Neural cell (in vitro differentiated cells): Measurements from ENCODE around the gene COG7. TPM values are rescaled to one million over a fixed set of nuclear protein-coding genes. Genes with fewer than 3 reads are reported as not detected.

Experiments
- H2AFZ ChIP-seq: fragments of 200-600, 300-800 bp; sonication (generic), shearing (Covaris generic); 2 replicates; pipeline ENCODE4 v1.6.0; 2014; ENCODE audit warnings: low read depth, mild to moderate bottlenecking, antibody characterized with exemption, low read length, moderate library complexity
- H3F3A ChIP-seq: fragments of 200-600 bp; shearing (Covaris generic); 2 replicates; pipeline ENCODE4 v1.6.1; 2016; ENCODE audit warnings: mild to moderate bottlenecking, moderate library complexity, mixed read lengths, antibody characterized with exemption, low read length; ENCODE audit not compliant: insufficient read depth, poor library complexity, severe bottlenecking
- H3K27ac ChIP-seq: fragments of 200-600, 300-800 bp; sonication (generic), shearing (Covaris generic); 2 replicates; pipeline ENCODE4 v1.5.1; 2014; ENCODE audit warnings: mild to moderate bottlenecking, low read length, moderate library complexity
- H3K27me3 ChIP-seq: fragments of 300-800, 200-600 bp; sonication (generic), shearing (Covaris generic); 2 replicates; pipeline ENCODE4 v1.6.0; 2014; ENCODE audit warnings: mild to moderate bottlenecking, low read depth, low read length, moderate library complexity; ENCODE audit not compliant: insufficient read depth
- H3K36me3 ChIP-seq: fragments of 300-800, 200-600 bp; sonication (generic), shearing (Covaris generic); 2 replicates; pipeline ENCODE4 v1.5.1; 2014; ENCODE audit warnings: mild to moderate bottlenecking, antibody characterized with exemption, low read length, moderate library complexity; ENCODE audit not compliant: insufficient read depth
- H3K4me2 ChIP-seq: fragments of 300-800, 200-600 bp; sonication (generic), shearing (Covaris generic); 2 replicates; pipeline ENCODE4 v1.6.0; 2014; ENCODE audit warnings: mild to moderate bottlenecking, low read length
- H3K4me3 ChIP-seq: fragments of 300-800, 200-600 bp; sonication (generic), shearing (Covaris generic); 2 replicates; pipeline ENCODE4 v1.5.1; 2014; ENCODE audit warnings: mild to moderate bottlenecking, low read length, moderate library complexity
- H3K79me2 ChIP-seq: fragments of 200-600 bp; shearing (Covaris generic); replicated peaks from 2 replicates; pipeline ENCODE4 v1.6.0; 2014; ENCODE audit warnings: mild to moderate bottlenecking, low read length, moderate library complexity; ENCODE audit not compliant: insufficient read depth
- H3K9ac ChIP-seq: fragments of 300-800, 200-600 bp; sonication (generic), shearing (Covaris generic); 2 replicates; pipeline ENCODE4 v1.6.1; 2016; ENCODE audit warnings: mild to moderate bottlenecking, low read length, mixed read lengths
- H3K9me2 ChIP-seq: fragments of 200-600 bp; shearing (Covaris generic); 2 replicates; pipeline ENCODE4 v1.6.1; 2016; ENCODE audit warnings: mild to moderate bottlenecking, low read length, mixed read lengths; ENCODE audit not compliant: insufficient read depth
- H3K9me3 ChIP-seq: fragments of 200-600, 300-800 bp; sonication (generic), shearing (Covaris generic); 2 replicates; pipeline ENCODE4 v1.6.1; 2016; ENCODE audit warnings: mild to moderate bottlenecking, mixed run types, low read length, moderate library complexity, mixed read lengths
- H4K20me1 ChIP-seq: fragments of 200-600 bp; shearing (Covaris generic); 2 replicates; pipeline ENCODE4 v1.6.1; 2016; ENCODE audit warnings: mild to moderate bottlenecking, mixed run types; ENCODE audit not compliant: insufficient read depth
- CTCF ChIP-seq: fragments of 450-650 bp; IDR thresholded peaks from 2 replicates; pipeline ENCODE4 v1.5.1; 2014; ENCODE audit warnings: antibody characterized with exemption, mild to moderate bottlenecking, moderate library complexity; ENCODE audit not compliant: poor library complexity, severe bottlenecking
- EP300 ChIP-seq: fragments of 450-650 bp; conservative IDR thresholded peaks from 2 replicates; pipeline ENCODE4 v1.6.1; 2014; ENCODE audit warnings: antibody characterized with exemption, mild to moderate bottlenecking, moderate library complexity; ENCODE audit not compliant: poor library complexity, severe bottlenecking
- EZH2 ChIP-seq: fragments of 200-600, 300-800 bp; shearing (Covaris generic), sonication (generic); IDR thresholded peaks from 2 replicates; pipeline ENCODE4 v1.6.1; 2014; ENCODE audit warnings: antibody characterized with exemption, low read length, borderline replicate concordance, mild to moderate bottlenecking; ENCODE audit not compliant: insufficient read depth, poor library complexity, severe bottlenecking
- MXI1 ChIP-seq: fragments of 450-650 bp; conservative IDR thresholded peaks from 2 replicates; pipeline ENCODE4 v1.6.1; 2014; ENCODE audit warnings: antibody characterized with exemption, mild to moderate bottlenecking; ENCODE audit not compliant: poor library complexity, severe bottlenecking
- POLR2AphosphoS5 ChIP-seq: IDR thresholded peaks from 2 replicates; pipeline ENCODE4 v1.6.1; 2012
- RAD21 ChIP-seq: fragments of 450-650 bp; conservative IDR thresholded peaks from 2 replicates; pipeline ENCODE4 v1.6.1; 2014; ENCODE audit warnings: antibody characterized with exemption, mild to moderate bottlenecking, moderate library complexity
- REST ChIP-seq: IDR thresholded peaks from 2 replicates; pipeline ENCODE4 v1.6.1; 2012; ENCODE audit warnings: borderline replicate concordance
- SMC3 ChIP-seq: fragments of 450-650 bp; conservative IDR thresholded peaks from 2 replicates; pipeline ENCODE4 v1.6.1; 2014; ENCODE audit warnings: antibody characterized with exemption, mild to moderate bottlenecking, moderate library complexity; ENCODE audit not compliant: poor library complexity
- TAF1 ChIP-seq: IDR thresholded peaks from 2 replicates; pipeline ENCODE4 v1.6.1; 2012; ENCODE audit warnings: low read depth
- polyA plus RNA-seq: library from polyadenylated mRNA; depleted of rRNA; stranded (reverse); fragments of >200 nt; gene quantifications from 2 replicates; pipeline ENCODE4 v1.2.3, GENCODE V29; 2014

The COG7 gene
- polyA plus RNA-seq, 1 donor from 2014 or later, result 16.2 TPM

- Histone ChIP-seq H4K20me1 (no peaks in the 10 kb centered on the region), H3F3A (no peaks in the 10 kb centered on the region), H3K27me3 (no peaks in the 10 kb centered on the region), H3K4me2 (no peak overlapping the region), H3K27ac (no peak overlapping the region), H3K79me2 (no peaks in the 10 kb centered on the region), H3K9ac (no peak overlapping the region), H3K36me3 (no peaks in the 10 kb centered on the region), H3K9me2 (no peaks in the 10 kb centered on the region), H3K4me3 (no peak overlapping the region), H2AFZ (no peak overlapping the region), H3K9me3 (no peaks in the 10 kb centered on the region)
- TF ChIP-seq EP300 (no peak), SMC3 (no peak), RAD21 (no peak), POLR2AphosphoS5 (no peak), MXI1 (no peak), TAF1 (no peak), EZH2 (no peak), CTCF (no peak)
Measured at GRCh38 chr16:23348579-23349469, 104.2 kb downstream of the COG7 start.

GRCh38 chr16:23345237-23345636 is 107.8 kb downstream of the COG7 start:
- Histone ChIP-seq H3K4me2 (no peak overlapping the region), H3K4me3 (no peak overlapping the region), H4K20me1 (no peaks in the 10 kb centered on the region), H3K9ac (no peak overlapping the region), H3K36me3 (no peaks in the 10 kb centered on the region), H3K27ac (no peak overlapping the region), H3K9me3 (no peaks in the 10 kb centered on the region), H3K9me2 (no peaks in the 10 kb centered on the region), H3F3A (no peaks in the 10 kb centered on the region), H3K79me2 (no peaks in the 10 kb centered on the region), H2AFZ (no peak overlapping the region), H3K27me3 (no peaks in the 10 kb centered on the region)
- no peak for TF ChIP-seq POLR2AphosphoS5
- TF ChIP-seq REST, result no peak
- no peak for TF ChIP-seq CTCF
- TF ChIP-seq SMC3, result no peak
- TF ChIP-seq TAF1, result no peak
- TF ChIP-seq RAD21, result no peak
- TF ChIP-seq EZH2, result no peak
- no peak for TF ChIP-seq MXI1
- no peak for TF ChIP-seq EP300
